DND-41 (cell line): ENCODE data around the gene ZNF213.
A peak's percentile ranks its signal among the peaks of the same experiment; 100 is the strongest.

Experiments used
- ATAC-seq: fragments of 200-7000 bp; cut with Tn5 transposase; 3 replicates; pipeline ENCODE4 v1.9.1; 2021; ENCODE audit warnings: low read depth; ENCODE audit not compliant: insufficient read depth
- DNase-seq: peaks from one replicate; pipeline ENCODE4 v3.0.0-alpha.2; 2020
- H2AFZ ChIP-seq: 2 replicates; pipeline ENCODE4 v1.6.0; 2012; ENCODE audit warnings: low read depth, low read length
- H3K27ac ChIP-seq: 2 replicates; pipeline ENCODE4 v1.5.1; 2012; ENCODE audit warnings: low read length, inconsistent platforms
- H3K27me3 ChIP-seq: fragments of 200-600 bp; sonication (generic); 2 replicates; pipeline ENCODE4 v1.6.0; 2012; ENCODE audit warnings: low read length, mild to moderate bottlenecking, inconsistent platforms; ENCODE audit not compliant: insufficient read depth, poor library complexity
- H3K36me3 ChIP-seq: 2 replicates; pipeline ENCODE4 v1.5.1; 2012; ENCODE audit warnings: low read length, inconsistent platforms; ENCODE audit not compliant: insufficient read depth
- H3K4me1 ChIP-seq: 2 replicates; pipeline ENCODE4 v1.5.1; 2012; ENCODE audit warnings: mild to moderate bottlenecking, low read length; ENCODE audit not compliant: insufficient read depth
- H3K4me2 ChIP-seq: 2 replicates; pipeline ENCODE4 v1.6.0; 2012; ENCODE audit warnings: mild to moderate bottlenecking, moderate library complexity, low read length, inconsistent platforms; ENCODE audit not compliant: insufficient read depth
- H3K4me3 ChIP-seq, 2 experiments: fragments of 200-600 bp in 1 of 2; shearing (Covaris generic) in 1 of 2; 2 replicates each; pipeline ENCODE4 v1.5.1; 2012 to 2016; ENCODE audit warnings: inconsistent platforms in 2 of 2, low read length in 2 of 2, mild to moderate bottlenecking in 2 of 2, low read depth in 1 of 2, moderate library complexity in 1 of 2
- H3K79me2 ChIP-seq: 2 replicates; pipeline ENCODE4 v1.6.0; 2012; ENCODE audit warnings: low read length, inconsistent platforms; ENCODE audit not compliant: insufficient read depth
- H3K9ac ChIP-seq: 2 replicates; pipeline ENCODE4 v1.6.0; 2012; ENCODE audit warnings: low read depth, mild to moderate bottlenecking, inconsistent platforms, low read length, moderate library complexity
- H3K9me3 ChIP-seq: 2 replicates; pipeline ENCODE4 v1.5.1; 2012; ENCODE audit warnings: low read length, moderate library complexity, mild to moderate bottlenecking, inconsistent platforms; ENCODE audit not compliant: insufficient read depth, severe bottlenecking
- H4K20me1 ChIP-seq: 2 replicates; pipeline ENCODE4 v1.6.0; 2012; ENCODE audit warnings: low read length; ENCODE audit not compliant: insufficient read depth
- CTCF ChIP-seq: IDR thresholded peaks from 2 replicates; pipeline ENCODE4 v1.5.1; 2012; ENCODE audit warnings: borderline replicate concordance, low read length, moderate library complexity, mild to moderate bottlenecking; ENCODE audit not compliant: poor library complexity, severe bottlenecking; ENCODE audit errors: extremely low read depth
- EZH2 ChIP-seq: IDR thresholded peaks from 3 replicates; pipeline ENCODE4 v1.6.1; 2012; ENCODE audit warnings: borderline replicate concordance, low read depth, mild to moderate bottlenecking, moderate library complexity, low read length, inconsistent platforms; ENCODE audit not compliant: severe bottlenecking

The ZNF213 gene

GRCh38 chr16:3087243-3088235, 47.3 kb upstream of the ZNF213 start:
- DNase-seq (no peak), ATAC-seq (no peak)
- Histone ChIP-seq H3K4me2 (no peak overlapping the region), H3K36me3 (no peaks in the 10 kb centered on the region), H3K9me3 (no peaks in the 10 kb centered on the region), H3K27me3 (no peaks in the 10 kb centered on the region), H2AFZ (no peak overlapping the region), H3K9ac (no peak overlapping the region), H3K4me1 (peaks cover 2% of the 10 kb centered on the region; the same call in 1 of the 2 replicates), H3K79me2 (no peaks in the 10 kb centered on the region), H3K27ac (peak overlapping the region; percentile 50; the same call in 1 of the 2 replicates), H4K20me1 (no peaks in the 10 kb centered on the region), H3K4me3 (no peak overlapping the region)
- TF ChIP-seq CTCF: peak; percentile 33
- TF ChIP-seq EZH2: no peak

- Histone ChIP-seq H3K27ac (peak overlapping the region; percentile 50; the same call in 1 of the 2 replicates), H3K4me3 (no peak overlapping the region), H2AFZ (no peak overlapping the region), H3K4me1 (peaks cover 2% of the 10 kb centered on the region; the same call in 1 of the 2 replicates), H4K20me1 (no peaks in the 10 kb centered on the region), H3K9me3 (no peaks in the 10 kb centered on the region), H3K4me2 (no peak overlapping the region), H3K79me2 (no peaks in the 10 kb centered on the region), H3K27me3 (no peaks in the 10 kb centered on the region), H3K36me3 (no peaks in the 10 kb centered on the region), H3K9ac (no peak overlapping the region)
- TF ChIP-seq EZH2: no peak
- TF ChIP-seq CTCF: no peak
- ATAC-seq (no peak), DNase-seq (no peak)
Observed at GRCh38 chr16:3088450-3088849, 46.4 kb upstream of the ZNF213 start.

- H3K79me2 ChIP-seq: no peaks in the 10 kb centered on the region
- H3K4me1 ChIP-seq: peaks cover 2% of the 10 kb centered on the region; the same call in 1 of the 2 replicates
- no peak overlapping the region for H2AFZ ChIP-seq
- no peaks in the 10 kb centered on the region for H3K9me3 ChIP-seq
- no peak overlapping the region for H3K4me3 ChIP-seq
- no peak overlapping the region for H3K4me2 ChIP-seq
- H3K27me3 ChIP-seq: no peaks in the 10 kb centered on the region
- DNase-seq: no peak
- ATAC-seq: no peak
- TF ChIP-seq EZH2 (no peak), CTCF (no peak)
- H3K36me3 ChIP-seq: no peaks in the 10 kb centered on the region
- no peaks in the 10 kb centered on the region for H4K20me1 ChIP-seq
- H3K9ac ChIP-seq: no peak overlapping the region
- H3K27ac ChIP-seq: no peak overlapping the region
Observed at GRCh38 chr16:3088925-3089716, 45.7 kb upstream of the ZNF213 start.
